Peyer's patch (tissue), 4 donors: ENCODE measurements around the gene ZNG1C. TPM values are rescaled to one million over a fixed set of nuclear protein-coding genes. Genes with fewer than 3 reads are reported as not detected.
"Not testable (repeated sequence)": the region's sequence is repeated elsewhere in the genome, so short reads cannot be mapped to it uniquely, and the experiment has no call there.

Experiments used
- DNase-seq, 3 donors: peaks; one replicate each; pipeline ENCODE4 v3.0.0-alpha.2; 2017 to 2019
- H3K27ac ChIP-seq, 4 donors: fragments of 200-600 bp; sonication (generic); one replicate each; pipeline ENCODE4 v1.5.1; 2016 to 2019
- H3K27me3 ChIP-seq, 2 donors: fragments of 200-600 bp; sonication (generic); one replicate each; pipeline ENCODE4 v1.5.1; 2019
- H3K36me3 ChIP-seq, 3 donors: fragments of 200-600 bp; sonication (generic); one replicate each; pipeline ENCODE4 v1.5.1; 2016 to 2019
- H3K4me1 ChIP-seq, 4 donors: fragments of 200-600 bp; sonication (generic); one replicate each; pipeline ENCODE4 v1.5.1; 2016 to 2019
- H3K4me3 ChIP-seq, 4 donors: fragments of 200-600 bp; sonication (generic); 1 replicate in 3 of 4; 2 replicates in 1 of 4; pipeline ENCODE4 v1.5.1; 2016 to 2019; ENCODE audit warnings: mild to moderate bottlenecking in 1 of 4
- H3K9me3 ChIP-seq, 4 donors: fragments of 200-600 bp; sonication (generic); one replicate each; pipeline ENCODE4 v1.5.1; 2016 to 2019; ENCODE audit warnings: mild to moderate bottlenecking in 1 of 4
- total RNA-seq, 4 donors: library from RNA; depleted of rRNA; stranded (reverse); fragments of >200 nt; gene quantifications; one replicate each; pipeline ENCODE4 v1.1.0, GENCODE V29; 2016

Gene ZNG1C
- total RNA-seq: 10 to 100 TPM; 43.7 to 53.9 (median 45.1) TPM

GRCh38 chr9:68241683-68242082 lies at the start of gene ZNG1C:
Gene ZNG1C (plus strand): TSS chr9:68241983. CDS start chr9:68242032, 49 bp downstream.
- not testable (repeated sequence) for H3K9me3 ChIP-seq, H3K4me3 ChIP-seq, H3K27me3 ChIP-seq, H3K4me1 ChIP-seq, H3K36me3 ChIP-seq, H3K27ac ChIP-seq, DNase-seq

GRCh38 chr9:68242437-68242836 lies 654 bp downstream of the ZNG1C start:
- not testable (repeated sequence) for H3K4me3 ChIP-seq, H3K9me3 ChIP-seq, H3K36me3 ChIP-seq, H3K4me1 ChIP-seq, H3K27me3 ChIP-seq, DNase-seq, H3K27ac ChIP-seq

GRCh38 chr9:68281041-68281440 lies 39.3 kb downstream of the ZNG1C start:
- not testable (repeated sequence) for H3K4me1 ChIP-seq, H3K4me3 ChIP-seq, H3K27me3 ChIP-seq, DNase-seq, H3K36me3 ChIP-seq, H3K9me3 ChIP-seq, H3K27ac ChIP-seq

- not testable (repeated sequence) for DNase-seq, H3K27ac ChIP-seq, H3K9me3 ChIP-seq, H3K36me3 ChIP-seq, H3K27me3 ChIP-seq, H3K4me1 ChIP-seq, H3K4me3 ChIP-seq
Measured at GRCh38 chr9:68302567-68302966, 60.8 kb downstream of the ZNG1C start, which contains the start of gene FOXD4L3. Gene FOXD4L3 (plus strand): TSS chr9:68302867. CDS start chr9:68302952, 85 bp downstream.

GRCh38 chr9:68303771-68304170 lies 62.0 kb downstream of the ZNG1C start:
- H3K4me1 ChIP-seq, H3K4me3 ChIP-seq, H3K9me3 ChIP-seq, H3K27me3 ChIP-seq, DNase-seq, H3K36me3 ChIP-seq, H3K27ac ChIP-seq: not testable (repeated sequence)

- not testable (repeated sequence) for H3K27me3 ChIP-seq, H3K36me3 ChIP-seq, H3K4me1 ChIP-seq, H3K9me3 ChIP-seq, H3K27ac ChIP-seq, DNase-seq, H3K4me3 ChIP-seq
Measured at GRCh38 chr9:68304212-68304611, 62.4 kb downstream of the ZNG1C start.

GRCh38 chr9:68304777-68305176 lies 63.0 kb downstream of the ZNG1C start:
- H3K4me3 ChIP-seq, H3K4me1 ChIP-seq, H3K27me3 ChIP-seq, H3K36me3 ChIP-seq, H3K9me3 ChIP-seq, DNase-seq, H3K27ac ChIP-seq: not testable (repeated sequence)

GRCh38 chr9:68305680-68306285 lies 64.0 kb downstream of the ZNG1C start:
- H3K4me3 ChIP-seq, H3K4me1 ChIP-seq, DNase-seq, H3K27me3 ChIP-seq, H3K27ac ChIP-seq, H3K36me3 ChIP-seq, H3K9me3 ChIP-seq: not testable (repeated sequence)

- not testable (repeated sequence) for H3K4me3 ChIP-seq, H3K4me1 ChIP-seq, H3K27ac ChIP-seq, H3K36me3 ChIP-seq, DNase-seq, H3K9me3 ChIP-seq, H3K27me3 ChIP-seq
Measured at GRCh38 chr9:68306391-68306964, 64.7 kb downstream of the ZNG1C start.

- not testable (repeated sequence) for H3K27ac ChIP-seq, DNase-seq, H3K27me3 ChIP-seq, H3K36me3 ChIP-seq, H3K4me1 ChIP-seq, H3K4me3 ChIP-seq, H3K9me3 ChIP-seq
Measured at GRCh38 chr9:68307127-68307526, 65.3 kb downstream of the ZNG1C start.

- not testable (repeated sequence) for H3K27ac ChIP-seq, H3K4me3 ChIP-seq, H3K9me3 ChIP-seq, H3K36me3 ChIP-seq, H3K27me3 ChIP-seq, H3K4me1 ChIP-seq, DNase-seq
Measured at GRCh38 chr9:68307654-68308053, 65.9 kb downstream of the ZNG1C start.

GRCh38 chr9:68311208-68311607 lies 69.4 kb downstream of the ZNG1C start:
- not testable (repeated sequence) for H3K27me3 ChIP-seq, H3K27ac ChIP-seq, H3K36me3 ChIP-seq, H3K4me1 ChIP-seq, DNase-seq, H3K4me3 ChIP-seq, H3K9me3 ChIP-seq

GRCh38 chr9:68318209-68318608 lies 76.4 kb downstream of the ZNG1C start:
- H3K27me3 ChIP-seq, H3K36me3 ChIP-seq, H3K9me3 ChIP-seq, H3K4me1 ChIP-seq, DNase-seq, H3K4me3 ChIP-seq, H3K27ac ChIP-seq: not testable (repeated sequence)

- DNase-seq, H3K27ac ChIP-seq, H3K9me3 ChIP-seq, H3K4me1 ChIP-seq, H3K4me3 ChIP-seq, H3K27me3 ChIP-seq, H3K36me3 ChIP-seq: not testable (repeated sequence)
Measured at GRCh38 chr9:68323749-68324148, 82.0 kb downstream of the ZNG1C start.

GRCh38 chr9:68324518-68324917 lies 82.7 kb downstream of the ZNG1C start:
- not testable (repeated sequence) for DNase-seq

GRCh38 chr9:68329106-68329505 lies 87.3 kb downstream of the ZNG1C start:
- DNase-seq, H3K9me3 ChIP-seq, H3K4me1 ChIP-seq, H3K27me3 ChIP-seq, H3K4me3 ChIP-seq, H3K27ac ChIP-seq, H3K36me3 ChIP-seq: not testable (repeated sequence)

More at GRCh38 chr9:68324518-68324917, 82.7 kb downstream of the ZNG1C start:
- H3K4me1 ChIP-seq, H3K36me3 ChIP-seq, H3K27me3 ChIP-seq, H3K9me3 ChIP-seq, H3K27ac ChIP-seq, H3K4me3 ChIP-seq: not testable (repeated sequence)
